IMR-90 (cell line): ENCODE results near the gene ZBTB39. TPM values are rescaled to one million over a fixed set of nuclear protein-coding genes. Genes with fewer than 3 reads are reported as not detected.

Experiments used
- ATAC-seq: fragments of 200-7000 bp; cut with Tn5 transposase; 2 replicates; pipeline ENCODE4 v1.9.1; 2020; ENCODE audit warnings: low read depth, mild to moderate bottlenecking, moderate library complexity
- BruUV-seq: library from RNA; stranded (reverse); fragments of 400-500 nt; replicated peaks from 2 replicates; lab custom pipeline; 2021; lab: Mats Ljungman, UMichigan
- CTCF ChIA-PET: fragments of 300-600 bp; formaldehyde crosslinking; extraction: SDS; loops from one replicate; lab custom pipeline; 2021; ENCODE audit warnings: antibody characterized with exemption; lab: Yijun Ruan, JAX
- POLR2A ChIA-PET: fragments of 300-600 bp; sonication (Branson Sonifier 250); formaldehyde crosslinking; loops from one replicate; lab custom pipeline; 2022; ENCODE audit warnings: antibody characterized with exemption; ENCODE audit not compliant: unreplicated experiment; lab: Charles Lee
- DNase-seq: peaks from one replicate; pipeline ENCODE4 v3.0.0; 2013
- H2AFZ ChIP-seq: replicated peaks from 2 replicates; pipeline ENCODE3; 2013; ENCODE audit warnings: low read length, mild to moderate bottlenecking; ENCODE audit not compliant: poor library complexity
- H2AK5ac ChIP-seq: 2 replicates; pipeline ENCODE4 v1.6.1; 2013; ENCODE audit warnings: low read depth, low read length, inconsistent platforms
- H2AK9ac ChIP-seq: replicated peaks from 2 replicates; pipeline ENCODE3; 2013; ENCODE audit warnings: mild to moderate bottlenecking, low read depth, low read length, moderate library complexity; ENCODE audit not compliant: poor library complexity
- H2BK120ac ChIP-seq: 2 replicates; pipeline ENCODE4 v1.6.1; 2013; ENCODE audit warnings: low read depth, low read length, inconsistent platforms
- H2BK15ac ChIP-seq: 3 replicates; pipeline ENCODE4 v1.6.1; 2013; ENCODE audit warnings: low read depth, low read length, inconsistent platforms
- H2BK20ac ChIP-seq: 2 replicates; pipeline ENCODE4 v1.6.1; 2013; ENCODE audit warnings: low read depth, mild to moderate bottlenecking, inconsistent platforms, low read length, moderate library complexity
- H2BK5ac ChIP-seq: 2 replicates; pipeline ENCODE4 v1.6.1; 2013; ENCODE audit warnings: mild to moderate bottlenecking, low read depth, low read length, inconsistent platforms; ENCODE audit not compliant: poor library complexity, severe bottlenecking
- H3K14ac ChIP-seq: replicated peaks from 2 replicates; pipeline ENCODE4 v1.6.1; 2013; ENCODE audit warnings: low read depth, low read length, inconsistent platforms
- H3K18ac ChIP-seq: 2 replicates; pipeline ENCODE4 v1.6.1; 2013; ENCODE audit warnings: low read depth, low read length, control low read depth
- H3K23ac ChIP-seq: 2 replicates; pipeline ENCODE4 v1.6.1; 2013; ENCODE audit warnings: low read depth, low read length, inconsistent platforms
- H3K27ac ChIP-seq: 2 replicates; pipeline ENCODE4 v1.5.1; 2013; ENCODE audit warnings: mild to moderate bottlenecking, control low read depth, low read length; ENCODE audit not compliant: insufficient read depth
- H3K27me3 ChIP-seq: 2 replicates; pipeline ENCODE4 v1.6.1; 2013; ENCODE audit warnings: low read length; ENCODE audit not compliant: control insufficient read depth, insufficient read depth
- H3K36me3 ChIP-seq: 2 replicates; pipeline ENCODE4 v1.6.1; 2013; ENCODE audit warnings: low read length, mixed read lengths; ENCODE audit not compliant: control insufficient read depth, insufficient read depth
- H3K4ac ChIP-seq: 2 replicates; pipeline ENCODE4 v1.6.1; 2013; ENCODE audit warnings: low read depth, low read length, inconsistent platforms
- H3K4me1 ChIP-seq: 2 replicates; pipeline ENCODE4 v1.6.1; 2013; ENCODE audit warnings: low read length, mixed read lengths; ENCODE audit not compliant: control insufficient read depth, insufficient read depth
- H3K4me2 ChIP-seq: 2 replicates; pipeline ENCODE4 v1.6.1; 2013; ENCODE audit warnings: low read depth, mild to moderate bottlenecking, control low read depth, low read length, moderate library complexity
- H3K4me3 ChIP-seq: 2 replicates; pipeline ENCODE4 v1.5.1; 2013; ENCODE audit warnings: low read depth, mild to moderate bottlenecking, control low read depth, low read length, moderate library complexity; ENCODE audit not compliant: insufficient read depth
- H3K56ac ChIP-seq: 2 replicates; pipeline ENCODE4 v1.6.1; 2013; ENCODE audit warnings: low read length, inconsistent platforms; ENCODE audit not compliant: insufficient read depth; ENCODE audit errors: extremely low read depth
- H3K79me1 ChIP-seq, 2 experiments: 2 replicates each; pipeline ENCODE4 v1.6.1; 2013; ENCODE audit warnings: low read length in 2 of 2, inconsistent platforms in 1 of 2, low read depth in 1 of 2
- H3K9ac ChIP-seq: 2 replicates; pipeline ENCODE4 v1.6.1; 2013; ENCODE audit warnings: low read depth, low read length, control low read depth
- H3K9me1 ChIP-seq: 2 replicates; pipeline ENCODE4 v1.6.1; 2013; ENCODE audit warnings: low read length, inconsistent platforms; ENCODE audit not compliant: insufficient read depth
- H3K9me3 ChIP-seq: 2 replicates; pipeline ENCODE4 v1.6.1; 2013; ENCODE audit warnings: low read length; ENCODE audit not compliant: control insufficient read depth, insufficient read depth
- H4K20me1 ChIP-seq: 2 replicates; pipeline ENCODE4 v1.6.1; 2013; ENCODE audit warnings: low read length, inconsistent platforms; ENCODE audit not compliant: insufficient read depth
- H4K5ac ChIP-seq: 2 replicates; pipeline ENCODE4 v1.6.1; 2013; ENCODE audit warnings: mild to moderate bottlenecking, low read depth, low read length, control low read depth
- H4K8ac ChIP-seq, 2 experiments: 2 replicates each; pipeline ENCODE4 v1.6.1; 2013; ENCODE audit warnings: low read depth in 2 of 2, low read length in 2 of 2, control low read depth in 1 of 2, inconsistent platforms in 1 of 2
- H4K91ac ChIP-seq: 2 replicates; pipeline ENCODE4 v1.6.1; 2013; ENCODE audit warnings: low read depth, low read length, inconsistent platforms; ENCODE audit not compliant: insufficient read depth
- NFE2L2 ChIP-seq: fragments of 150-350 bp; IDR thresholded peaks from 2 replicates; pipeline ENCODE4 v1.6.1; 2016; ENCODE audit warnings: low read depth, mild to moderate bottlenecking, low read length
- WGBS, 2 experiments: methylation state at CpG; one replicate each; pipeline versions ENCODE4 v1.1.5 to v1.1.7; 2013; ENCODE audit warnings: missing lambda C conversion rate in 2 of 2; ENCODE audit not compliant: insufficient read length in 1 of 2; ENCODE audit errors: extremely low coverage in 2 of 2; 5-methylcytosine and 5-hydroxymethylcytosine counted together
- dilution Hi-C: fragments of 300-500 bp; cut with HindIII; formaldehyde crosslinking; loops from one replicate; pipeline ENCODE4 v1.14.3; 2018; ENCODE audit warnings: low sequenced_read_pairs; ENCODE audit not compliant: unreplicated experiment
- in situ Hi-C: fragments of 300-500 bp; cut with MboI; formaldehyde crosslinking; loops from 3 replicates; pipeline ENCODE4 v1.14.3; 2019; ENCODE audit warnings: low sequenced_read_pairs, inconsistent platforms, mixed read lengths
- intact Hi-C: fragments of 100-400 bp; cut with micrococcal nuclease; formaldehyde crosslinking; loops from 2 replicates; pipeline ENCODE4 v1.10.0; 2022
- polyA plus RNA-seq, 3 experiments: library from polyadenylated mRNA; depleted of rRNA; stranded (reverse); fragments of >200 nt; gene quantifications; 2 replicates each; pipeline ENCODE4 v1.2.3, GENCODE V29; 2012; ENCODE audit warnings: low replicate concordance in 1 of 3
- total RNA-seq: library from RNA; depleted of rRNA; stranded (reverse); fragments of >200 nt; gene quantifications from 2 replicates; pipeline ENCODE4 v1.2.3, GENCODE V29; 2012

ZBTB39 gene
- total and polyA plus RNA-seq, 2 of the 4 experiments (the other 2 are of a cell fraction), result 4.0 to 5.2 TPM

- intact Hi-C loops (no loop called here), dilution Hi-C loops (no loop called here)
- ATAC-seq, result no peak
These were observed 7.4 kb downstream of the ZBTB39 start for GRCh38 chr12:56998981-56999380.

More at GRCh38 chr12:56998981-56999380, 7.4 kb downstream of the ZBTB39 start:
- peaks cover 18 to 61% of the 10 kb centered on the region in 2 experiments for H3K79me1 ChIP-seq
- H3K4ac ChIP-seq, result no peak overlapping the region
- H3K4me3 ChIP-seq, result no peak overlapping the region
- no peak overlapping the region for H2BK15ac ChIP-seq
- H3K9me1 ChIP-seq, result peaks cover 17% of the 10 kb centered on the region
- H4K20me1 ChIP-seq, result peaks cover 39% of the 10 kb centered on the region
- H2AK5ac ChIP-seq, result no peak overlapping the region
- H2BK5ac ChIP-seq, result no peak overlapping the region
- TF ChIP-seq NFE2L2, result no peak
- no peak overlapping the region for H3K18ac ChIP-seq
- no peak overlapping the region for H3K14ac ChIP-seq
- H2BK20ac ChIP-seq, result no peak overlapping the region
- H4K91ac ChIP-seq, result no peak overlapping the region
- H3K9ac ChIP-seq, result no peak overlapping the region
- peaks cover 48% of the 10 kb centered on the region for H3K36me3 ChIP-seq
- H3K27ac ChIP-seq, result no peak overlapping the region
- ChIA-PET CTCF (no interaction called here), POLR2A (no interaction called here)
- H4K5ac ChIP-seq, result no peak overlapping the region
- H2AFZ ChIP-seq, result no peak overlapping the region
- WGBS, 2 experiments, result no CpG with 5 or more reads among the region's 4 CpGs
- no peak overlapping the region for H3K4me2 ChIP-seq
- H4K8ac ChIP-seq, result no peak overlapping the region
- peaks cover 6% of the 10 kb centered on the region for H3K4me1 ChIP-seq
- H3K27me3 ChIP-seq, result no peaks in the 10 kb centered on the region
- in situ Hi-C loops, result loop anchor here (25.0 kb wide), 1 partner anchor 487 kb away; the partner anchor contains the start of gene RBMS2
- no peak overlapping the region for H3K23ac ChIP-seq
- H3K56ac ChIP-seq, result no peak overlapping the region
- H2BK120ac ChIP-seq, result no peak overlapping the region
- no peaks in the 10 kb centered on the region for H3K9me3 ChIP-seq
- no TSS peak for BruUV-seq
- no peak for DNase-seq
- no peak overlapping the region for H2AK9ac ChIP-seq
